GM19455 (cell line): ENCODE results near the gene MACROD2.

Experiments
- ATAC-seq: cut with Tn5 transposase; IDR thresholded peaks from one replicate; pipeline ENCODE4 v1.9.1; 2021; ENCODE audit not compliant: unreplicated experiment

The MACROD2 gene

GRCh38 chr20:15622368-15622767, 1627.1 kb downstream of the MACROD2 start:
- ATAC-seq: no peak

GRCh38 chr20:15623215-15623614, 1627.9 kb downstream of the MACROD2 start:
- ATAC-seq: no peak

DNA sequence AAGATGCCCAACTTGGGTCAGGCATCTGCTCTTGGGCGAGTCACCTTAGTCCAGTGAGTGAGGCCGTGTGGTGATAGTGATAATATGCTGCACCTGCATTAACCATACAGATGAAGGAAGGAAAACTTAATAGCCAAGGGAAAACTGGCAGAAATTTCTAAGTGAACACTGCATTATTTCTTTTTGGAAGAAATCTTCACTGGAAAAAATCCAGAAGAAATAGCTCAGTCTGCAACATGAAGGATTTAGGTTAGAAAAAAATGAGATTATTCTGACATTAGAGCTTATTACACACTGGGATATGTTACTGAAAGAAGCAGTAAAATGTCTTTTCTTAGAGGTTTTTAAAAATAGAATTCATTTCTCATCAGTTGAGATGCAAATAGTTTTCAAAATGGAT, 1630.7 kb downstream of the MACROD2 start:
- ATAC-seq: no peak

DNA sequence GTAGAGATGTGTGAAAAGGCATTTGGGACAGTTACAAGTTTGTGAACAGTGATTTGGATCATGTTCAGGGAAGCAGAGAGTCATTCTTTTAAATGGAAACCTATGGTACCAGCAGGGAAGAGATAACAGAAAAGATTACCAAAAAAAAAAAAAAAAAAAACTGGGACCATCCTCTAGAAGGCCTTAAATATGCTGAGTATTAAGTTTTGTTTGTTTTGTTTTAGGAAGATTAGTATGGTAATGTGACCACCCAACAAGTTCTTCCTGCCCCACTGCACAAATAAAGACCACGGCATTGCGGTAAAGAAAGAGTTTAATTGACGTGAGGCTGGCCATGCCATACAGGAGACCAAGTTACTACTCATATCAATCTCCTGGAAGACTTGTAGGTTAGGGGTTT, 1631.8 kb downstream of the MACROD2 start:
- no peak for ATAC-seq

GRCh38 chr20:15627501-15627903, 1632.2 kb downstream of the MACROD2 start:
- no peak for ATAC-seq

- ATAC-seq: no peak
Measured at GRCh38 chr20:15628851-15629353, 1633.6 kb downstream of the MACROD2 start.

GRCh38 chr20:15630360-15630759, 1635.0 kb downstream of the MACROD2 start:
- no peak for ATAC-seq

- ATAC-seq: no peak
Measured at GRCh38 chr20:15632680-15633079, 1637.4 kb downstream of the MACROD2 start.

DNA sequence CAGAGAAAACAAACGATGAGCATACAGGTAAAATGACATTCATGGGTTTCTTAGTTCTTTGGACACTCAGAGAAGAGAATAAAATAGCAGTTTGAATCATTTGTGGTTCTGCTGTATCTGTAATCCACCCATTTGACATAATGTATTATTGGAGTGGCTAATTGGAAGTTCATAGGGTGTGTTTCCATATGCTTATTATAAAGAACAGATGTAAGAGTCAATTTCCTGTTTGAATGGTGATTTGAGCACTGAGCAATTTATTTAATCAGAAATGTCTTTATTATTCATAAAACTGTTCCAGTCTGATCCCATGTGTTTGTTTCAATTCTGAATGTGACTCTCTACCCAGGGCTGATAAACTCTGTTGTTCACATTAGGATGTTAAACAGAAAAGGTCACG, 1638.8 kb downstream of the MACROD2 start:
- ATAC-seq: no peak

GRCh38 chr20:15637546-15637945, 1642.2 kb downstream of the MACROD2 start:
- ATAC-seq: no peak

- no peak for ATAC-seq
Measured at GRCh38 chr20:15637950-15638754, 1642.8 kb downstream of the MACROD2 start.

DNA sequence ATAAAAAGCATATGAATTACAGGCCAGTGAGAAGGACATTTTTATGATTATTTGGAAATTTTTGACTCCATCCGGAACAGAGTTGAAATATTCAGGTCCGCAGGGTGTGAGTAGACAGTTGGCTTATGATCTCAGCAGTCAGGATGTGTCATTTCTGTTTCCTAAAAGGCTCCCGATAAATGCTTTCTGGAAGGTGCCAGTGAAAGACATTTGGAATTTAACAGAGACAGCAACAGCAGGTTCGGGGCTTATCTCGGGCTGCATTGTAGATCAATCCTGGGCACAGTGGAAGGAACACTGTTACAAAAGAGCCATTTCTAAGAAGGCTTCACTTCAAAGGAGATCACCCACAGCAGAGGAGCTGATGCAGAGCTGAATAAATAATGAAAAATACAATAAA, 1643.5 kb downstream of the MACROD2 start:
- no peak for ATAC-seq

DNA sequence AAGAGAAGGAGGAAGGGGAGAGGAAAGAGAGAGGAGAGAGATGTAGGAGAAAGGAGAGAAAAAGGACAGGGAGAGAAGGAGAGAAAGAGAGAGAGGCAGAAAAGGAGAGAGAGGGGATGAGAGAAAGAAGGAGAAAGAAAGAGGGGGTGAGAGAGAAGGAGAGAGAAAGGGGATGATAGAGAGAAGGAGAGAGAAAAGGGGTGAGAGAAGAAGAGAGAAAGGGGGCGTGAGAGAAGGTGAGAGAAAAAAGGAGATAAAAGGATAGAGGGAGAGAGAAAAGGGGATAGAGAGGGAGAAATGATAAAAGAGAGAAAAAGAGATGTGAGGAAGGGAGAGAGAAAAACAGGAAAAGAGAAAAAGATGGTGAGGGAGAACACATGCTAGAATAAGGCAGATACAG, 1644.5 kb downstream of the MACROD2 start:
- no peak for ATAC-seq

- no peak for ATAC-seq
Measured at GRCh38 chr20:15642109-15642508, 1646.8 kb downstream of the MACROD2 start.

GRCh38 chr20:15642676-15643075, 1647.4 kb downstream of the MACROD2 start:
- no peak for ATAC-seq

DNA sequence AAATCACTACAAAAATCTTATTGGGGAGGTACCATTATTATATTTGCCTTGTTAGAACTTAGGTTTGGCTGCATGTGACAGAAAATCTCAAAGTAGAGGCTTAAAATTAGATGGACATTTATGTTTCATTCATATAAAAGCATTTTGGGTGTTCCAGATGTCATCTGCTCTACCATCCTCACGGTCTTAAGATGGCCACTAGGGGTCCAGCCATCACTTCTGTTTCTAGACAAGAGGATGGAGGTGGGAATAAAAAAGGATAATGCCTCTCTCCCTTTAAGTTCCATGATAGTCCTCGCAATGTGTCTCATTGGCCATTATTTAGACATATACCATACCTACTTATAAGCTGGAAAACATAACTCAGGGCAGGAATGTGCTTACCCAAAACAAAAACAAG, 1648.4 kb downstream of the MACROD2 start:
- no peak for ATAC-seq

DNA sequence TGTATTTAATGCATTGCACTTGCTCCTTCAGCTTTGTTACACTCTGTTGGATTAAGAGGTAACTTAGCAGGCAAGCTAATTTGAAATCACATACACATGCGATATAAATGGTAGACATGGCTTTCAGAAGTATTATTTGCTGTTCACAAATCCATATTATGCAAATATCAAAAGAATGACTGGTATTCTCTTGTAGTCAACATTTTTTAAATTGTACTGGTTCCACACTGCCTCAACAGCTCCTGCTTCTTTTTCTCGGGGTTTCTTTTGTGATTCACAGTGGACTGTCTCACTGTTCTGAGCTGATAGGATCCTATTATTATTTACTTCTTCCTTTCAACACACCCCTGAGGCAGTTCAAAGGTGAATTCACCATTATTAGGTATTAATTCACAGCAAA, 1650.5 kb downstream of the MACROD2 start:
- ATAC-seq: no peak

DNA sequence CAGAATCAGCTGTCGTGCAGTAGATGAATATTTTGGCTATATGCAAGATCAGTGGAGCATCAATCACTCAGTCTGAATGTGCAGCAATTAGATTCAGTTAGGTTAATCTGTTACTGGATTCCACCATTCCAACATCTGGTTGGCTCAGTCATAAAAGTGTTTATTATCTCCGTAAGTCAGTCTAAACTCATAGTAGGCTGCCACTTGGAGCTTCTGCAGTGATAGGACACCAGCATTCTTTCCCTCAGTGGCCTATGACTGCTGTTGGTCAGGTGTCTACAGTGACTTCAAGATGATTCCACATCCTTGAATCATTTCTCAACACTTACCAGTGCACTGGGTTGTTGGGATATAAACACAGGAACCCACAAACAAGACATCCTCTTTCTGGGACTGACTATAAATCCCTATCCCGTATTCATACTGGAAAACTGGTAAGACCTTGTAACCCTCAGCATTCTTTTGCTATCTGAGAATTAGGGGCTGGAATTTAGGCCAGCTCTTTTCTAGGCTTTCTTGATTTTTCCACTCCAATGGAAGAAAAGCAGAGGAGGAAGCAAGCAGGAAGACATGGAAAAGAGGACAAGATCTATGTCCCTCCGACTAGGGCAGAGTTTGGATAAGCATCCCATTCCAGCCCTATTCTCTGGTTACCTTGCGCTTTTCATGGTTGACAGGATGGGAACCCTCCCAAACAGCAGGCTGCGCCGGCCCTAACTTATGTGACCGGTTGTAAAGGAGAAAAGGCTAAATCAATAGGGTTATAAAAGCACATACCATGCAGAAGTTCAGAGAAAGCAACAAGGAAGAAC, 1658.3 kb downstream of the MACROD2 start:
- no peak for ATAC-seq

DNA sequence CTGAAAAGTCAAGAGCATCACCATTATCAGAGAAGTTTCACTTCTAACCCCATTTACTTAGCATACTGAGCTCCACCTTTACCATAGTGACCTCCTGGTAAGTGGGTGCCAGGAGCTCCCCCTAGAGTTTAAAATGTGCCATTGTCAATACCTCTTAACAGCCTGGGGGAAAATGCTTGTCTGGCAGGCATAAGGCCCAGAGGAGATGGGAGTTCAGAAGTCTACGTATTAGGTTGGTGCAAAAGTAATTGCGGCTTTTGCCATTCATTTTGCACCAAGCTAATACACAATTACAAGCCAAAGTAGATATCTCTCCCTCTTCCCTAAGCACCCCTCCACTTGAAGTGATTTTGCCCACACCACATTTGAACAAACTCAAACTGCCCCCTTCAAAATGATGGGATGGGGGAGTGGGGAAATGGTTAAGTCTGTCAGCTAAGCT, 1658.9 kb downstream of the MACROD2 start:
- ATAC-seq: peak; percentile 97

DNA sequence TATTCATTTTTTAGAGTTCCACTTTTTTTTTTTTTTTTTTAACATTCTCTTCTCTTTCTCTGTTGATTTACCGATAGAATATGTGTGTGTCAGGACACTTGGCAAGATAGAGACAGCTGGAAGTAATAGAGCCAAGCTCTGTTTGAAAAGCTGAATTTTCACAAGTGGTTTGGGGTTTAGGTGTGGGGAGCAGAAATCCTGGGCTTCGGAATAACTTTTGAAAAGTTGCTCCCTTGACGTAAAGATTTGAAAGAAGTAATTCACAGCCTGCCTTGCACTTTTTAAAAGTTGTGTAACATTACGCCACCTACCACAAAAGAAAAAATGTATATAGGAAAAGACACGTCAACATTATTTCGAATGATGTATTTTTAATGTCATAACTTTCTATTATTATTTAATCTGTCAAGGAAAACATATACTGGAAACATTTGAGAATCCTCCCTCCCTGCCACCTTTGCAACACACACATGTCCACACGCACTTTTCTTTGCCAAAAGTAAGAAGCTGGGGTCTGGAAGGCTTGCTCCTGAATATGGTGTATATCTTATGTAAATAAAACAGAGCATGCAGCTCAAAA, 1660.1 kb downstream of the MACROD2 start:
- ATAC-seq: no peak

DNA sequence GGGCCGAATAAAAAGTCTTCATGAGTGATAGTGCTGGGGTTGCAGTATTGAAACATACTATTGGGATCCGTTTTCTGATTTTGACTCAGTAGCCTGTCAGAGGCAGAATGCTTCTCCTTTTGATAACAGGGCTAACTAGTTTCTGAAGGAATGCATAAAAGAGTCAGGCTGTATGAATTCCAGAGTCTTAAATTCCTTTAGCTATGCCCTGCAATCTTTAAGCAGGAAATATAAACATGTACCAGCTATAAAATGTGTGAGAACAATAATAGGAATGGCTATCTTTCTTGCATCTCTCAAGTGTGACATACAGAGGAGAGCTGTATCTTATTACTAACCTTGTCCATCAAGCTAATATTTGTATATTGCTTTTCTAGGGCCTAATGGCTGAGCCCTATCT, 1660.8 kb downstream of the MACROD2 start:
- no peak for ATAC-seq

DNA sequence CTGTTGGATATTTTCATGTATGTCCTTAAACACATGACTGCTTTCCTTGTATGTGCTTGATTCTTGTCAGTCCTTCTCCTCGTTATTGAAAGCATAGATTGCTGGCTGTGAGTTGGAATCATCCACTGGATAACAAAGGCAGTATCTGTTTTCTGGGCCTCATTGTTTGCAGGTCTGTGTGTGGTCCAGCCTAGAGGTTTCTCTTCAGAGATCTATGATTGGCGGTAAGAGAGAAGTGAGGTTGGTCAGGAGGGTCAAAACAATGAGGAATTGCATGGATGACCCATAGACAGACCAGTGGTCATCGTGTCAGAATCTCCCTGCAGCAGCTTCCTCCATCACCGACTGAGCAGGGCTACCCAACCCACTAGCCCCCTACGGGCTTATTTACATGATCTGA, 1663.0 kb downstream of the MACROD2 start:
- ATAC-seq: no peak
